ENCODE results near the gene RNF10. TPM values are rescaled to one million over a fixed set of nuclear protein-coding genes. Genes with fewer than 3 reads are reported as not detected.
A peak's percentile ranks its signal among the peaks of the same experiment; 100 is the strongest.
"Not testable (repeated sequence)": the region's sequence is repeated elsewhere in the genome, so short reads cannot be mapped to it uniquely, and the experiment has no call there.

RNF10 gene
- total RNA-seq: 100 to 1,000 TPM; 152 to 282 (median 247) TPM

GRCh38 chr12:120534203-120534702 lies at the start of gene RNF10:
RNF10 (plus strand) TSS chr12:120534356; CDS start chr12:120534812, 456 bp downstream.
- peak; percentile 77 to 82 for DNase-seq
- peak; percentile 76 to 83 for ATAC-seq
- Histone ChIP-seq H3K36me3 (no peaks in the 10 kb centered on the region), H3K4me1 (peaks cover 38 to 42% of the 10 kb centered on the region in 2 donors), H3K27me3 (no peaks in the 10 kb centered on the region), H3K4me3 (peak within 1 kb of the TSS; percentile 68 to 89 (median 83)), H3K27ac (peak within 1 kb of the TSS; percentile 92 to 99 (median 97)), H3K9me3 (no peaks in the 10 kb centered on the region)
- in situ Hi-C loops (cut with MboI; ENCODE audit: low sequenced_read_pairs in 4 of 4): no loop called here
- intact Hi-C loops (cut with DNase I; ENCODE audit: low total_unique reads): loop anchor here (10.0 kb wide), 1 partner anchor 871 kb away; the partner anchor contains the start of gene RNF34
- TF ChIP-seq CTCF (IDR thresholded peaks at IDR 0.05 in 4 of 5, conservative IDR thresholded peaks at IDR 0.05 in 1 of 5) (no peak), POLR2A (IDR thresholded peaks at IDR 0.05) (peak; percentile 99 to 100)

GRCh38 chr12:120485961-120486881 lies 47.9 kb upstream of the RNF10 start:
- Histone ChIP-seq H3K27me3 (no peaks in the 10 kb centered on the region), H3K36me3 (no peaks in the 10 kb centered on the region), H3K9me3 (no peaks in the 10 kb centered on the region), H3K27ac (no peak overlapping the region), H3K4me3 (no peak overlapping the region), H3K4me1 (peaks cover 6% of the 10 kb centered on the region in 2 donors)
- in situ Hi-C loops (cut with MboI; ENCODE audit: low sequenced_read_pairs in 4 of 4): no loop called here
- TF ChIP-seq CTCF (IDR thresholded peaks at IDR 0.05 in 4 of 5, conservative IDR thresholded peaks at IDR 0.05 in 1 of 5): no peak
- no peak for TF ChIP-seq POLR2A (IDR thresholded peaks at IDR 0.05)
- intact Hi-C loops (cut with DNase I; ENCODE audit: low total_unique reads): no loop called here
- no peak for ATAC-seq
- no peak for DNase-seq

GRCh38 chr12:120487552-120487951 lies 46.6 kb upstream of the RNF10 start:
- ATAC-seq; H3K36me3 ChIP-seq; H3K27ac ChIP-seq; H3K9me3 ChIP-seq; in situ Hi-C loops (cut with MboI; ENCODE audit: low sequenced_read_pairs in 4 of 4); H3K4me1 ChIP-seq; H3K27me3 ChIP-seq; intact Hi-C loops (cut with DNase I; ENCODE audit: low total_unique reads); H3K4me3 ChIP-seq; DNase-seq: not testable (repeated sequence)

- H3K9me3 ChIP-seq: no peaks in the 10 kb centered on the region
- in situ Hi-C loops (cut with MboI; ENCODE audit: low sequenced_read_pairs in 4 of 4) (no loop called here), intact Hi-C loops (cut with DNase I; ENCODE audit: low total_unique reads) (no loop called here)
- ATAC-seq (no peak), DNase-seq (no peak)
- H3K36me3 ChIP-seq: no peaks in the 10 kb centered on the region
- no peak overlapping the region for H3K27ac ChIP-seq
- TF ChIP-seq POLR2A (IDR thresholded peaks at IDR 0.05) (no peak), CTCF (IDR thresholded peaks at IDR 0.05 in 4 of 5, conservative IDR thresholded peaks at IDR 0.05 in 1 of 5) (no peak)
- no peaks in the 10 kb centered on the region for H3K27me3 ChIP-seq
- H3K4me1 ChIP-seq: peaks cover 10% of the 10 kb centered on the region in 2 donors
- no peak overlapping the region for H3K4me3 ChIP-seq
Measured at GRCh38 chr12:120488057-120488640, 46.0 kb upstream of the RNF10 start.

GRCh38 chr12:120489018-120489417 lies 45.1 kb upstream of the RNF10 start:
- no peak overlapping the region for H3K4me3 ChIP-seq
- in situ Hi-C loops (cut with MboI; ENCODE audit: low sequenced_read_pairs in 4 of 4) (no loop called here), intact Hi-C loops (cut with DNase I; ENCODE audit: low total_unique reads) (no loop called here)
- peaks cover 10% of the 10 kb centered on the region in 2 donors for H3K4me1 ChIP-seq
- H3K27me3 ChIP-seq: no peaks in the 10 kb centered on the region
- H3K36me3 ChIP-seq: no peaks in the 10 kb centered on the region
- DNase-seq: no peak
- H3K9me3 ChIP-seq: no peaks in the 10 kb centered on the region
- no peak for ATAC-seq
- TF ChIP-seq CTCF (IDR thresholded peaks at IDR 0.05 in 4 of 5, conservative IDR thresholded peaks at IDR 0.05 in 1 of 5): no peak
- TF ChIP-seq POLR2A (IDR thresholded peaks at IDR 0.05): no peak
- no peak overlapping the region for H3K27ac ChIP-seq

Measured in gastrocnemius medialis (tissue), 4 donors.